ENCODE measurements around the gene LIPC.

The LIPC gene

DNA sequence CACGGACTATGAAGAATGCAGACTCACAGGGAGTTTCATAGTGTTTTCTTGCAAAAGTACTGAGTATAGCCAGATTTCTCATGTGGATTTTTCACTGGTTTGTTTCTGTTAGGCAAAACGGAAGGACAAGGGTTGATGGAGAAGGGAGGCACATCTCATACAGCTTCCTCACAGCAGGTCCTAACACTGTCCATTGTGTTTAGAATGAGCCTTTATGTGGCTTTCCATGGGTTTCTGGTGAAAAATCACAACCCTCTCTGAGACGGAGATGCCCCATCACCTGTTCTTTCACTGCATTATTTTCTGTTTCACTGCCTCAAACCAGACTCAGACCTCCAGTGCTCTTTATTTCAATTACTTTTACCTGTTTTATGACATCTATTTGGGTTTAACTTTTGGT lies 25.0 kb upstream of the LIPC start:
- DNase-seq (ENCODE audit: low read depth, low spot score) = no peak

DNA sequence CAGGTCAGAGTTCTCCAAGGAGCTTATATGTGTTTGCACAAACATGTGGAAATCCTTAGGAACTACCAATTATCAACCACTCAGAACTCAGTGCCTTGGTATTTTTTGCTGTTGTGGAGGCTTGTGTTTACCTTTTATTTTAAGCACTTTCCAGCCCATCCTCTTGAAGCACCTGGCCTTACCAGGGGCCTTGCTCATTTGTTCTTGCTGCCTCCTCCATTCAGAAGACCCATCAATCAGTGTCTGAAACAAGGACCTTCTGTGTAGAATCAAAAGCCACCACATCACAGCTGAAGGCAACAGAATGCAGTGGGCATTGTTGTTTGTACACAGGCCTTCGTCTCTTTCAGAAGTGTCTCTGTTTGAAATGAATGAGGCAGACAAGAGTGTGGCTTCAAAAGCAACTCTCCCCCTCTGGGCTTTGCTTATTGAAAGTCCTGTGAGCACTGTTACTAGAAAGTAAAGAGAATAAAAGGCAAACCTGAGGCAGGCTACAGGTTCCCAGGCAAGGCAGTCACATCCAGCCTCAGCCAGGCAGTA lies 24.5 kb upstream of the LIPC start:
- peak; percentile 80 for DNase-seq (ENCODE audit: low read depth, low spot score)

DNA sequence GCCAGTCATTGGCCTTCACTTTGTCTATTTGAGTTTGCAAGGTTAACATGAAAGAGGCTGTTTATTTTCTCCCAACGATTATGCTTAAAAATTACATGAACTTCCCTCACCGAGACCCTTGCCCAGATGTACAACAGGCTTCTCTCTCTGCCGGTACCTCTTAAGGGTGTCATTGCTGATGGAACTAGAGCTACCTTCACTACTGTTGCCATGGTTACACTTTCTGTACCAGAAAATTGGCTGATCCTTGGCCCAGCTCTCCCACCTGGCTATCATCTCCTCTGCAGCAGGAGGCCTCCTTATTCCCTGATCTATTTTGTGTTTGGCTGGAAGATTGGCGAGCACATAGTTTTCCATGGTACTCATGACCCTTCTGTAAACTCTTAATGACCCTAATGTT lies 24.0 kb upstream of the LIPC start:
- DNase-seq (ENCODE audit: low read depth, low spot score) = no peak

DNA sequence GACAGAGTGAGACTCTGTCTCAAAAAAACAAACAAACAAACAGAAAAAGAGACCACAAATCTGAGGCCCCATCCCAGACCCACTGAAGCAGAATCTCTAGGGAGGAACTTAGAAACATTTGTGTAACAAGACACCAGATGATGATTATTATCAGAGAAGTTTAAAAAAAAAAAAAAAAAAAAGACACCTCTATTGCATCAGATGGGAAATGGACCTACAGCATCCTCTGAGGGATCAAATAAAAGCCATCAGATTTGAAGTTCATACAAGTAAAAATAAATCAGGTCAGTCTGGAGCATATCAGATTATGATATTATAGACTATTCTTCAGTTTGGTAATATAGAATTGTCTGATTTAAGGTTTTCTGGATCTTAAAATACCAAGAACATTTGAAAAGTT lies 21.9 kb upstream of the LIPC start:
- DNase-seq (ENCODE audit: low read depth, low spot score) = no peak

DNA sequence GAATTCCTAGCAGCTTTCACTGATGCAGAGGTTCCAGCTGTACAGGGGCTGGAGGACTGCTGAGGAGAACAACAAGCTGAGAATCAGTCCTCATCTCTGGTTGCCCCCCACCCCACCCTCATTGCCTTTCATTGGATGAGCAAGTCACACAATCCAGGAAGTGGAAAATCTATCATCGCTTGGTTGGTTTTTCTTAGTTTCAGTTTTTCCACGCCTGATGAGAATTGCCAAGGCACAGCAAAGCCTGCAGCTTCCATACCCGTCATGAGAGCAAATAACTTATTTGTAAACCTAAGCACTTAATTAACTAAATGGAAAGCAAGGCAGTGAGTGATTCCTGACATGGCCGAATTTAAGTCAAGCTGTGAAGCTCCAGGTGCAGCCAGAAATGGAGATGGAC lies 21.4 kb upstream of the LIPC start:
- DNase-seq (ENCODE audit: low read depth, low spot score) = no peak

DNA sequence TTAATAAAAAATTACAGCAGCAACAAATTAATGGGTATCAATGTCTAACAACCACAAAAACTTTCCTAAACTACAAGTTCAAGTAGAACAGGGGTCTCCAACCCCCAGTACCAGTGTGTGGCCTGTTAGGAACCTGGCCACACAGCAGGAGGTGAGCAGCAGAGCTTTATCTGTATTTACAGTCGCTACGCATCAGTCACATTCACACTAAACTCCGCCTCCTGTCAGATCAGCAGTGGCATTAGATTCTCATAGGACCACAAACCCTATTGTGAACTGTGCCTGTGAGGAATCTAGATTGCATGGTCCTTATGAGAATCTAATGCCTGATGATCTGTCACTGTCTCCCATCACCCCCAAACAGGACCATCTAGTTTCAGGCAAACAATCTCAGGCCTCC lies 18.5 kb upstream of the LIPC start:
- no peak for DNase-seq (ENCODE audit: low read depth, low spot score)

DNA sequence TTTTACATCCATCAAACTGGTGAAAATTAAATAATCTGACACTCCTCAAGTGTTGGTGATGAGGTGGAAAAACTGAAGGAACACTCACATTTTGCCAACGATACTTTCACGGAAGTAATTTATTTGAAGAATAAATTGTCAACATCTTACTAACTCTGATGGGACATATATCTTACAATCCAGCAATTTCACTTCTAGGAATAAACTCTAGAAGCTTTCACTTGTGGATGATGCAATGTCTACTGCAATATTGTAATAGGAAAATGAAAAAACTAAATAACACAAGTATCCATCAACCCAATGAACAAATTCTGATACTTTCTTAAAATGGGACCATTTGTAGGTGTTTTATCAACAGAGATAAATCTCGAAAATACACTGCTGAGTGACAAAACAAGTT lies 16.2 kb upstream of the LIPC start:
- DNase-seq (ENCODE audit: low read depth, low spot score) = no peak

DNA sequence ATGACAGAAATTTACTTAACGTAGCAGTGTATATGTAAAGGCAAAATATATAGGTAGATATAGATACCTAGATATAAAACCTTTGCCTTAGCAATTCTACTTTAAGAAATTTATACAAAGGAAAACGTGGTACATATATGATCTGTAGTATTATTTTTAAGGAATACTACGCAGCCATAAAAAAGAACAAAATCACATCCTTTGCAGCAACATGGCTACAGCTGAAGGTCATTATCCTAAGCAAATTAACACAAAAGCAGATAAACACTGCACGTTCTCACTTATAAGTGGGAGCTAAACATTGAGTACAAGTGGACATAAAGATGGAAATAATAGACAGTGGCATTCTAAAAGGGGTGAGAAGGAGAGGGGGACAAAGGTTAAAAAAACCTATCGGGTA lies 14.8 kb upstream of the LIPC start:
- DNase-seq (ENCODE audit: low read depth, low spot score) = no peak

DNA sequence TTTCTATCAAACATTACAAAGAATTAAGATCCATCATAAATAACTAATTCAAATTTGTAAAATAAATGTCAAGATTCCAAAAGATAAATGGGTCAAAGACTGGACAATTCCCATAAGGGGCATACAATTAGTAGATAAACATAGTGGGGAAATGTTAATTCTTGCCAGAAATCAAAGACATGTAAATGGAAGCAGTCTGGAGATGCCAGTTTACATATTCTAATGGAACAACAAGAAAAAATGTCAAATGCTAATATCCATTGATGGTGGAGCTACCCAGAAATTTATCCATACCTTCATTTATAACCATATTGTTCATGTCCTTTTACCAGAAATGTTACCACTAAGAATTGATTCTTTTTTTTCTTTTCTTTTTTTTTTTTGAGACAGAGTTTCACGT lies 13.7 kb upstream of the LIPC start:
- no peak for DNase-seq (ENCODE audit: low read depth, low spot score)

DNA sequence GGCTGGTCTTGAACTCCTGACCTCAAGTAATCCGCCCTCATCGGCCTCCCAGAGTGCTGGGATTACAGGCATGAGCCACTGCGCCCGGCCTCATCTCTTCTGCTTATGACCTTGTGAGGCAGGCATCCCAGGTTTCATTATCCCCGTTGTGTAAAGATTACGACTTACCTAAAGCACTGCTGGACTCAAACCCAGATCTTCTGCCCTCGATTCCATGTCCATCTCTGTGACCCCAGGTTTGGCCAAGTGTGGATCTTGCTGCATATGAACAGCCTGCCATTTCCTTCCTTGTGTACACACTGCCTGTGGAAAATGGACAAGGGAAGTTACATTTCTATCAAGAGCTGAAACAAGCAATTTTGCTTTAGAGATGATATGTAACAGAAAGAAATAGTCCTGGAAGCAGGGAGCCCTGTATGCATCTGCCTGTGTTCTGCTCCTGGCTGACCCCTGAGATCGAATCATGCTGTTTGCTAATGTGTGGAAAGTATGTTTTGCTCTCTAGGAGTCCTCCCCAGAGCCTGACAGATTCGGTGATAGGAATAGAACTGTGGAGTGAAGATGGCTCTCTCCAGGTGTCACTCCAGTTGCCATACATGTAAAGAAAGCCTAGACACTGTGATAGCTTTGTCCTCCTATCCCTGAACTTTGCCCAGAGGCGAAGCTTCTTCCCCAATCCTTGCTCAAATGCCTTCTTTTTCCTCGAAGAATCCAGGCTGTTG lies 11.8 kb upstream of the LIPC start:
- no peak for DNase-seq (ENCODE audit: low read depth, low spot score)

DNA sequence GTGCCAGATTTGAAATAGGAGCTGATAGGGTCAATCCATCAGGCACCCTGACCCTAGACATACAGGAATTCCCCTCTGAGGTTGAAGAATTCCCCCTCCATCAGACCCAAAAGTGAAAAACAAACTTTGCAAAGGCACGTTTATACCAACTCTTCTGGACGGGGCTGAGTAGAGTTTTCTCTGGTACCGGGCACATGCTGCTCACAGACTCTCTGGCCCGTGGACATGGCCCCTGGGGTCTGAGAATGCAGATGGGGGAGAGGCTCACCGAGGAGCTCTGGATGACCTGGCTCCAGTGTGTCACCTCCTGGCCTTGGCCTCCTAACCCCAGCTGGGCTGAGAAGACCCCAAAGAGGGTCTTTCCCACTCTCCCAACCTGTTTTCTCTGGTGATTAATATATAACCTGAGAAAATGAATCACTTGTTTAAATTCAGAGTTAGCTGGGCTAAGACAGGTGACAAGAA lies 11.2 kb upstream of the LIPC start:
- DNase-seq (ENCODE audit: low read depth, low spot score) = no peak

DNA sequence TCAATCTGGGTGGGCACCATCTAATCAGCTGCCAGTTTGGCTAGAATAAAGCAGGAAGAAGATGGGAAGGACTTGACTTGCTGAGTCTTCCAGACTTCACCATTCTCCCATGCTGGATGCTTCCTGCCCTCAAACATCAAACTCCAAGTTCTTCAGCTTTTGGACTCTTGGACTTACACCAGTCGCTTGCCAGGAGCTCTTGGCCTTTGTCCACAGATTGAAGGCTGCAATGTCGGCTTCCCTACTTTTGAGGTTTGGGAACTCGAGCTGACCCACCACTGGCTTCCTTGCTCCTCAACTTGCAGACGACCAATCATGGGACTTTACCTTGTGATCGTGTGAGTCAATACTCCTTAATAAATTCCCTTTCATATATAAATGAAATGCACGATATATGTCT lies 8.6 kb upstream of the LIPC start:
- DNase-seq (ENCODE audit: low read depth, low spot score) = no peak

DNA sequence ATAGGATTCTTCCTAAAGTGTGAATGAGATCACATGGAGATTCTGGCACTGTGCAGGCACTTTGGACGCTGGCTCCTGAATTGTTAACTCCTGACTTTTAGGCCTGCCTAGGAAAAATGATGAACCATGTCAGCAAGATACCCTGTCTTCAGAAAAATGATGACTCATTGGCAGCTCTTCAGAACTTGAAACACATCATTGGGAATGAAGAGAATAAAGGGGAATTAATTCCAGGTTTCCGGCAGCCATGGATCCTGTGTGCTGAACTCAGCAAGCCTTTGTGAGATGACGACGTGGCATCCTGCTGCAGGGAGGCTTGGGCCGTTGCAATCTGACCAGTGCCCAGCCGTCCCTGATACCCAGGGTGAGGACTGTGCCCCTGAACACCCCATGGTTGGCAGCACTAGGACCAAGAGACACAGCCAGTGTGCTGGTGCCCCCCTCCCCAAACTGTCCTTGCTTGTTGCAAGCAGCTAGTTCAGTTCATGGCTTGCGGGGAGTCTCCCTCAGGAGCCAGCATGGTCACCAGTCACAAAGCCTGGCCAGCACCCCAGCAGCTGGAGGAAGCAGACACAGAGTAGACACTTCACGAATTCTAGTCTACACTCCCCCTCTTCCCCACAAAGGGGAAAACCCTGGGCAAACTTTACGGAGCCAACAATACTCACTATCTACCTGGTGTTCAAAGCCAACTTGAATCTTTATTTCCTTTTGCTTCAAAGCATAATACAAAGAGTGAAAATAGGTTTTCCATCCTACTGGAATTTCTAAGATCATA lies 7.8 kb upstream of the LIPC start:
- no peak for DNase-seq (ENCODE audit: low read depth, low spot score)

DNA sequence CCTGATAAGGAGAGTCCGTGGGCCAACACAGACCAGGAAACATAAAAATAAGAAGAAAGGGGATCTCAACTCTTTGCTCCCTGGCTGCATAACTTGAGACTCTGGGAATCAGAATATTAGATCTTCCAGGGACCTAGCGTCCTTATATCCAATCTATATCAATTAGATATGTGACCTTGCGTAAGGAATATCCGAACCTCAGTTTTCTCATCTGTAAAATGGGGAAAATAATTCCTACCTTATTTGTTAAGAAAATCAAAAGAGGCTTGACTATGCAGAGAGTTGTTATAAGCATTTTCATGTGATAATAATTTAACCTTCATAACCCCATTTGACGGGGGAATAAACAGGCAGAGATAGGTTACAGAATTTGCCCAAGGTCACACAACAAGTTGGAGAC lies 7.1 kb upstream of the LIPC start:
- DNase-seq (ENCODE audit: low read depth, low spot score) = no peak

DNA sequence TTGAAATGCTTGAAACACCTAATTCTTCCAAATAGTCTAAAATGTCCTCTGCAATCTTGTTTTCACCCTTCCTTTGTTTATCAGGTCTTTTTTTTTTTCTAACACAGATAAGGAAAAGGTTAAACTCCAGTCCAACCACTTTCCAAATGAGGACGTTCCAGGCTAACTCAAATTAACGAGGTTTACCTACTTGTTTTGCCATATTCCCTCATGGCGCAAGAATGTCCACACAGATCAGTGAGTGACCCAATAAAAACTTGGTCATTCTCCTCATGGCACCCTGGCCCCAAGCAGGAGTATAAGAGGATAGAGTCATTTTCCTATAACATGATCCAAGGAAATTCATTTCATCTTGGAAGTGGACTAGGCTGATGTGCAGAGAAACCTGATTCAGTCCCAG lies 6.6 kb upstream of the LIPC start:
- DNase-seq (ENCODE audit: low read depth, low spot score) = no peak

DNA sequence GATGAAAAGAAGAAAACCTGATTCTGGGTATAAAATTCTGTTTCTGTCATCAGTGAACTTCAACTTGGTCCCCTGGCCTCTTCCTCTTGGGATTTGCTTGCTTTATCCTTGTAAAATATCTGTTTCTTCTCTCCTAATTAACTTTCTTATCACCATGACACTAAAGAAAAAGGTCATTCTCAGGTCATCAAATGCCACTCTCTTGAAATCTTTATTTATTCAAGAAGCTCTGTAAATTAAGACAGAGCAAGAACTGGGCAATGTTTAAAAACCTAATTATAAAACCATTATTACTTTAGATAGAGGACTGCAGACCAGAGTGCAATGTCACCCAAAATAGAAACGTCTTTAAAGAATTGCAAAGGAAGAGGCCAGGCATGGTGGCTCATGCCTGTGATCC lies 6.0 kb upstream of the LIPC start:
- no peak for DNase-seq (ENCODE audit: low read depth, low spot score)

DNA sequence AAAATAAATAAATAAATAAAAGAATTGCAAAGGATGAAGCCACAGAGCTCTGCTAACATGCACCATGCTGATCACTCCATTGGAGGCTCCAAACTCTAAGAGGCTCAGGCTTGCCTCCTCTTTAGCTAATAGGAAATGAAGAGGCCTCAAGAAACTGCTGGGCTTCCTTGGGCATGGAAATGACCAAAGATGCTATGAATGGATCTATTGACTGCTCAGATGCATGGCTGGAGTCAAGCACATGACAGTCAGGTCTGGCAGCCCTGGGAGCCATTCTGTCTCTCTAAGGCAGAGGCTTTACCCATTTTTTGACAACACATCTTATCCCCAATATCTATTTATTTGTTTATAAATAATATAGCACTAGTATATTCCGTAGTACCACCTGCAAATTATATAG lies 5.3 kb upstream of the LIPC start:
- DNase-seq (ENCODE audit: low read depth, low spot score) = no peak

DNA sequence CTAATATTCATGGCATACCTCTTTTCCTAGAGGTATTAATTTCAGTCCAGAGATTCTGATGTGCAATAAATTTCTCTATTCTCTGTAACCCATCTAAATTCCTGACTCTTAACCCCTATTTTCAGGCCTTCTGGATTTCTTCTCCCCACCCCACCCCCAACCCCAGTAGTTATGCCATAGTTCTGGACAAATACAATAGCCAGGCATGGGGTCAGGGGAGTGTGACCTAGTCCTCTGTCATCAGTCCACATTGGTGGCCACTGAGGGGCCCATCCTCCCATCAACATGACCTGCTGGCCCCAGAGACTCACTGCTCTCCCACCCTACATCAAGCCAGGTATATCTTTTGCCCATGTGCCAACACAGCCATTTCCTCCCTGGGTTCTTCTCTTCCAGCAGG lies 3.8 kb upstream of the LIPC start:
- DNase-seq (ENCODE audit: low read depth, low spot score) = no peak

DNA sequence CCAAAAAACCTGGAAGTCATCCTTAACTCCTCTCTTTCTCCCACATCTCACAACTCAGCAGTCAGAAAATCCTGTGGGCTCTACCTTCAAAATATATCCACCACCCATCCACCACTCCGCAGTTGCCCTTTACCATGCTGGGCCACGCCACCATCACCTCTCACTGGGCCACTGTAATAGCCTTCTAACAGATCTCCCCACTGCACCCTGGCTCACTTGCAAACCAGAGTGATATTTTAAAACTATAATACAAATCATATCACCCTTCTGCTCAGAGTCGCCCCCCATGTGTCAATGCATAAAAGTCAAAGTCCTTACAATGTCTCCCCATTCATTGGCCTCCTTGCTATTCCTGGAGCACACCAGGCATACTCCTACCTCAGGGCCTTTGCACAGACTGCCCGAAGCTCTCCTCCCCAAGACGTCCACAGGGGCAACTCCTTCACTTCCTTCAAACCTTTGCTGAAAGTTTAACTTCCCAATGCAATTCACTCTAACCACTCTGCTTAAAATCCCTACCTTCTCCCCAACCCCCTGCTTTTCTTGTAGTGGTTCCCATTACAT lies 1.5 kb upstream of the LIPC start:
- DNase-seq (ENCODE audit: low read depth, low spot score) = no peak

DNA sequence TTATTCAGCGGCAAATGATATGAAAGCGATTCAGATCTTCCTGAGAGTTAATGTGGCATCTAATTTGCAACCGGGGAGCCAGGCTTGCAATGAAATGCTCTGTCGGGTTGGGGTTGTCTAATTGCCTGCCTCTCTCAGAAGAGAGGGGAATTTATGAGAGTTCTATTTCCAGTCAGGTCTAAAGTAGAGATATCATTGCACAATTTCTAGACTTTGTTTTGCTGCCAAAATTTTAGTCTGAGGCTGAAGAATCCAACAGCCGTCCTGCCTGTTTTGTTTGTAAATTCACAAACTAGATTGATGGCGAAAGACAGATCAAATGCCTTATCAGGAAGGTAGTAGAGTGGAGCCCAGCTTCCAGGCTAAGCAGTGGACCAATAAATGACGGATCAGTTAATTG lies 610 bp downstream of the LIPC start:
- DNase-seq (ENCODE audit: low read depth, low spot score) = no peak

DNA sequence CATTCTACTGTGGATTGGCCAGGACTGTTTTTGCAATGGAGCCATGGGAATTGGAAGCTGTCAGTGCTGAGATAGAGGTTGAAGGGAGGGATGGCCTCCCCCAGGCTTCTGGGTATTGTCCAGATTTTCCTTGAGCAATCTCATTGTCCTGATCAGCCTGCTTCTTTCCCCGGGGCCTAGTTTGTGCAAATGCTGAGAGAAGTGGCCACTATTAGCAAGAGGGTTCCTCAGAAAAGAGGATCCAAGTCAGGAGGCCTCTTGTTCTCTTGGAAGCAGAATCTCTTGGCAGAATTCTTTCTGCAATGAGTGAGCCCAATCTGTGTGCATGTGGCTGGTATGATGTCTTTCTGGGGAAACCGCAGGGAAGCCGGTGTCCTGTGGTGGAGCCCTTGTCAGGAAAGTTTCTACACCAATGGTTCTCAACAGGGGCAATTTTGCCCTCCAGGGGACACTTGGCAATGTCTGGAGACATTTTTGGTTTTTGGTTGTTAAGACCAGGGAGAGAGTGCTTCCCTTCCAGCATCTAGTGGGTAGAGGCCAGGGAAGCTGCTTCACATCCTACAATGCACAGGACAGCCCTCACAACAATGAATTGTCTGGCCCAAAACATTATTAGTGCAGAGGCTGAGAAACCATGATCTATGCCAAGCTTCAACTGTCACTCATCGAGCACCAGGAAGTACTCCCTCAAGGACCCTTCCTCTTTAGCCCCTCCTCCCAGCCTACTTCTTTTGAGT lies 2.0 kb downstream of the LIPC start:
- DNase-seq (ENCODE audit: low read depth, low spot score) = peak; percentile 68

DNA sequence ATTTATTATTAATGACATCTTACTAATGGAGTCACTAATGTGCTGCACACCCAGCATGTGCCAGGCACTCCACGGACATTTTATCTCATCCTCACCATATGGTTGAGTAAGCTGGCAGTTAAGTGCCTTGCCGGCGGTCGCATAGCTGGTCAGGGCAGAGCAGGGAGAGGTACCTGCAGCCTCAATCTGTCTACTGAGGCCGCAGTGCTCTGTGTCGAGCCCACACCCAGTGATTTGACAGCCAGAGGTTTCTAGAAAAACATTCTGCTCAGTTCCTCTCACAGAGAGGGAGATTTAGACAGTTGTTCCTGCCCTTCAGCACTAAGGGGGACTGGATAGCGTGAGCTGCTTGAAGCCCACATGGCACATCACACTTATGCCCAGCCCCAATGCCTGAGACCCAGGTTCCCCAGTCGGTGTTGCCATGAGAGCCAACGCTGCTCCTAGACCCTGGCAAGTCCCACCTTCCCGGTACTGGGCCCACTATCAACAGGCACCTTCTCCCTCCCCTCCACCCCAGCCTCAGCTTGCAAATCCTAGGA lies 2.6 kb downstream of the LIPC start:
- peak; percentile 34 for DNase-seq (ENCODE audit: low read depth, low spot score)

All from ELF-1 (cell line).